Effector CD8-positive, alpha-beta T cell (primary cell): ENCODE results near the gene OPCML.

Experiments used
- DNase-seq: peaks from one replicate; lab custom pipeline; 2025; lab: John Stamatoyannopoulos, UW

The OPCML gene

DNA sequence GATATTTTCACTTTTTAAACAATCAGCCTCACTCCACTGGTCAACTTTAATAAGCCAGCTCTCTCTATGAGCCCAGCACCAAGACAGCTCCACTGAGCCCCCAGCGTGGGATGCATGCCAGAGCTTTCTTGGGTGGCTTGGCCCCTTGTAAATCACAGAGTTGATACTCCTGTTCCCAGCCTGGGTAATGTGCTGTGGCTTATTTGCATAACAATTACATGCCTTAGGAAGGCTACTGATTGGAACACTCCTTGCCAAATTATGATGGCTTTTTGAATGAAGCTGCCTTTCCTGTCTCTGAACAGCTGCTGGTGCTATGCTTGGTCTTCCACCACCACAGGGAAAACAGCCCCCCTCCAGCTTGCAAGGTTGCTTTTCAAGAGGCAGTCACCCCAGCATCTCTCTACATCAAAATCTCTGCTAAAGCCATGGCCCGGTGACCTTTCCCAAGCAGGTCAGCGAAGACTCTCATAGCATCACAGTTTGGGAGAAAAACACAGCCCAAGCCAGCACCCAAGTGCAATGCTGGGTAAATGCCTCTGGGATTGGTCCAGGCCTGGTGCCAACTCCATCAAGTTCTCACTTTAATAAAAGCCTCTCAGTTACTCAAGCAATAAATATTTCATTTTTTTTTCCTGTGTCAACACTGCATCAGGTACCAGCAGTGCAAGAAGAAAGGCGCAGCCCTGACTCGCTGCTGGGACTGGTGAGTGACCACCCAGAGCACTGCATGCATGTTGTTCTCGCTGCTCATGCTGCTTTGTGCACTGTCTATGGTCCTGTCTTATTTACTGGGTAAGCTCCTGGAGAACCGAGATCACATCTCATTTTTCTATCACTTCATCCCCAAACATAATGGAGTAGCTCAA is 549.3 kb downstream of the OPCML start:
- no peak for DNase-seq

- DNase-seq, result no peak
Measured at GRCh38 chr11:132981131-132981956, 551.0 kb downstream of the OPCML start.

GRCh38 chr11:132980670-132981069 is 551.6 kb downstream of the OPCML start:
- no peak for DNase-seq

- no peak for DNase-seq
Measured at GRCh38 chr11:132977746-132978145, 554.6 kb downstream of the OPCML start.

DNA sequence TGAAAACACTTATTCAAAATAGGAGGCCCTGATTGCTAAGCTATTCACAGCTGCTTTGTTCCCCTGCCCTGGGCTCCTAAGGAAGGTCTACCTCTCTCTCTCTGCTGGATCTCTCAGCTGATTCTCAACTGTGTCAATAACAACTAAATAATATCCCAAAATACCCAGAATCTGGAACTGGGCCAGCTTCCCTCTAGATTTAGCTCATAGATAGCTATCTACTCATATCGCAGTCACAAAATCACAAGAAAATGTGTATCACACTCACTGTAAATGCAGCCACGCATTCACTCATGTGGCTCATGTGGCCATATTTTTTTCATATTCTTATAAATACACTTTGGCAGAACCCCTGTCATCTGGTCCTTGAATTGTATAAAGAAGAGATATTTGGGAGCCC is 555.1 kb downstream of the OPCML start:
- DNase-seq, result no peak

- DNase-seq, result no peak
Measured at GRCh38 chr11:132976115-132976514, 556.2 kb downstream of the OPCML start.

DNA sequence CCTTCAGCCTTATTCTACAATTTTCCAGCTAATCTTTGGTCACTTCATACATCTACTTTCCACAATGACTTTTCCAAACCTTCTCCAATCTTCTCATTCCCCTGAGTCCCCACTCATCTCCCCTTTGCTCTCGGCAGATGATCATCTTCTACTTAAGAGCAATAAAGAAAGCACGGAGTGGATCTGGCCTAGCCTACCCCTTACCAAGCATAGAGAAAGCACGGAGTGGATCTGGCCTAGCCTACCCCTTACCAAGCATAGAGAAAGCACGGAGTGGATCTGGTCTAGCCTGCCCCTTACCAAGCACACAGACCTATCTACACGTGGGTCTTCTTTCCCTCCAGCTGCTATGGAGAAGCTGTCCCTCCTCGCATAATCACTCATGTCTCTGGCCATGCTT is 558.6 kb downstream of the OPCML start:
- DNase-seq, result no peak

DNA sequence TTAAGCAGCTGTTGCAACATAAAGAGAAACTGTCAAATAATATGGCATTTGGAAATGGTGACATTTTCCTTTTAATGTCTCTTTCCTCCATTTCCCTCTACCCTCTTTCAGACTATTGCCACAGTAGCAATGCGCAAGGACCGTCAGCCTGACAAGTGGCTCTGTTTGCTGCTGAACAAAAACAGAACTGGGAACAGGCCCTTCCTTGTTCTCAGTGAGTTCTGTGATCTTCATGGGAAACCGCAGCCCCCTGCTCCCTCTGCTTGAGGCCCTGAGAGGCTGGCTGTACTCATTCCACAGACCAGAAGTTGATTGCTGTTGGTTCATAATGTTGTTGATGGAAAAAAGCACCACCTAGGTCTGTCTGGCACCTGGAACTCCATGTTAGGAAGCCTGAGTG is 559.7 kb downstream of the OPCML start:
- no peak for DNase-seq

DNA sequence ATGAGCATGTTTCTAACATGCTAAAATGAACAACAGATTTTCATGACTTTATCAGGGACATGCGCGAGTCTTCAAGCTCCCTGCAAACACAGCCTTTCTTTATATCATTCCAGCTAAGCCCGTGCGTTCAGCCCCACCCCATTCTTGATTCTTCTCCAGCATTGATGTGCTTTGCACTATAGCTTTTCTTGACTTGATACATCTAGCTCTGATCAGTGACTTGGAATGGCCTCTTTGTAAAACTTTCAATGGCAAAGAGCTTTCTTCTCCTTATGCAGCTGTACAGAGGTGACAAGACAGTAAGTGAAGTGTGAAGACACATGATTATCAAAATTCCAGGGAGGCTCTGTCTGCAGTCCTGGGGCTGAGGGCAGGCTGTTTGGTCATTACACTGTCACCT is 561.0 kb downstream of the OPCML start:
- no peak for DNase-seq

DNA sequence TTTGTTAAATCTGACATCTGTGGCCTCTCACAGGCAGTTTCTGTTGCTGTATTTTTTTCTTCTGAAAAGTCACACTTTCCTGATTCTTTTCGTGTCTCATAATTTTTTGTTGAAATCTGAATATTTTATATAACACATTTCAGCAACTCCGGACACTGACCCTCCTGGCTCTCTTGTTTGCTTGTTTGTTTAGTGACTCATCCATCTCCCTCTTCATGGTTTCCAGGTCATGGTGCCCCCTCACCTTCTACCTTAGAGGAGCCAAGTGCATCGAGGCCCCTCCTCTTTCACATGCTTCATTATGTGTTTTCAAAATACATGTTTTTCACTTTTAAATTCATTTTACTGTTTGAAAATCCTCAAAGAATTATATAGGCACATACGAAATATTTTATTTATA is 562.4 kb downstream of the OPCML start:
- no peak for DNase-seq

GRCh38 chr11:132962041-132962440 is 570.3 kb downstream of the OPCML start:
- no peak for DNase-seq

- no peak for DNase-seq
Measured at GRCh38 chr11:132961453-132961852, 570.8 kb downstream of the OPCML start.

DNA sequence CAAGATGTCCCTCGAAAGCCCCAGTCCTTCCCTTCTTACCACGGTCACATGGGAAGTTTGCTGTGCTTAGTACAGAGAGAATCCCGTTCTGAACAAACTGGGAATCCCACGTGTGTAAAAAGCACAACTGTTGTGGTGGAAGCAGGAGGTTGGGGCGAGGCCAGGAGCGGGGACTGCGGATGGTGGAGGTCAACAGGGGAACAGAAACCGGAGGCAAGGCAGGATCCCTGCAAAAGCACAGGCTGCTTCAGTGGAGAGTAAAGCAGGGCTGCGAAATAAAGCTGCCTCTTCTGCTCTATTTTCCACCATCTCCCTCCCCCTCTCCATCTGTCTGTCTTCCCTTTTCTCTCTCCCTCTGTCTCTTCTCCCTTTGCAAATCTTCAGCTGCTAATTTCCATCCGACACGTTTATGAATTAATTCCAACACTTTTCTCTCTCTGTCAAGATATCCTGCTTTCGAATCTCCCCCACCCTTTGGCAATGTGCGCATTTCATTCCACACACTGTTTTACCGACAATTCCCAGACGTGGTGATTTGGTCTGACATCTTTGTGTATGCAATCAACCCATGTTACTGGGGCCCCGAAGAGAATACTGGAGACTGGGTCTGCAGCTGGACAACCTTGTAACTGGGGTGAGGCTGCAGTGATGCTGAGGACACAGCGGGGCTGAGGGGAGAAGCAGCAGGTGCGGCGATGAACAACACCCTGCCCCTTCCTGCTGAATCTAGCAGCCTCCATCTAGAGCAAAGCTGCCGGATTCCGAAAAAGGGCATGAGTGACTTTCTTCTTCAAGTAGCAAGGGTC is 571.8 kb downstream of the OPCML start:
- no peak for DNase-seq

- DNase-seq, result no peak
Measured at GRCh38 chr11:132959693-132960092, 572.6 kb downstream of the OPCML start.

- DNase-seq, result no peak
Measured at GRCh38 chr11:132957881-132958280, 574.4 kb downstream of the OPCML start.

- no peak for DNase-seq
Measured at GRCh38 chr11:132948252-132948651, 584.0 kb downstream of the OPCML start.

DNA sequence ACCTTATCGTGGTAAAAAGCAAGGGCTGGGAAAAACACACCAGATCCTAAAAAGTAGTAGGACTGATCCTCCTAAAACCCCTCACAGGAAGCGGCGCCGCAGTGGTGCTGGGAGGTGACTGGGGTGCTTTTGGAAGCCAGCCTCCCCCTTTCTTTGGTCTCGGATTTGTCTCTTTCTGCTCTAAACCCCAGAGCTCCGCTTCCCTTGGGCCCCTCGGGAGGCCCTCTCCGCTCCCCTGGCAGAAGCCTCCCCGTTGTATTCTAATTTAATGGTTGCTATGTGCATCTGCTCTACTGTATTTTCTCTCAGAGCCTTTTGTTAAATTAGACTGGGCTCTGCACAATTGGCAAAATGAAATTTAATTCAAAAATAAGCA is 587.7 kb downstream of the OPCML start:
- no peak for DNase-seq

DNA sequence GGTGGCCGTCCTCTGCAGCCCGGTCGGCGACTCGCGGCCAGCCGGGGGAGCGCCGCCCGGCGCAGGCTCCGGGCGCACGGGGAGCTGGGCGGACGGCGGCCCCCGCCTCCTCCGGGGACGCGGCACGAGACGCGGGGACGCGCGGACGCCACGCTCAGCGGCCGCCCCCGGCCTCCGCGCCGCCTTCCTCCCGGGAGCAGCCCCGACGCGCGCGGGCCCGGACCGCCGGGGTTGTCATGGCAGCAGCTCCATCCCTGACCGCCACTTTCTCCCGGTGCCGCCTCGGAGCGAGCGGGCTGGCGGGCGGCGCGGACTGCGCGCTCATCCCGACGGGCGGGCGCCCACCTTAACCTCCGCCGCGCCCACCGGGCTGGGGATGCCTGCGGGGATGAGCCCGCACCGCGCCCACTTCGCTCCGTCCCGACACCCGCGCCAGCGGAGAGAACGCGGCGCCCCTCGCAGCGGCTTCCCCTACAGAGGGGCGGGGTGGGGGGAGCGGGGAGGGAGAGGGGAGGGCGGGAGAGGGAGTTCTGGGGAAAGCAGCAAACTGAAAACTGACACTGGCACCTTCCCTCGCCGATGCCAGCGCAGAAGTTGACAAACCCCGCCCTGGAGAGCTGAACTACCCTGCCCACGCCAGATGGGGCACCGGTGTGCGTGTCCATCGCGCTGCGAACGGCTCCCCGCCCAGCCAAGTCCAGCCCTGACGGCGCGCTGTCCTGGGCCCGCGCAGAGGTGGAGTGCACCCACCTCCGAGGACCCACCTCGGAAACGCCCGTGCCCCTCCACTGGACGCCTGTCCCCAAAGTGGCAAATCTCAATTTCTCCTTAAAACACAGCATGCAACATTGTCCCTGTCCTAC is 588.4 kb downstream of the OPCML start:
- DNase-seq, result no peak

DNA sequence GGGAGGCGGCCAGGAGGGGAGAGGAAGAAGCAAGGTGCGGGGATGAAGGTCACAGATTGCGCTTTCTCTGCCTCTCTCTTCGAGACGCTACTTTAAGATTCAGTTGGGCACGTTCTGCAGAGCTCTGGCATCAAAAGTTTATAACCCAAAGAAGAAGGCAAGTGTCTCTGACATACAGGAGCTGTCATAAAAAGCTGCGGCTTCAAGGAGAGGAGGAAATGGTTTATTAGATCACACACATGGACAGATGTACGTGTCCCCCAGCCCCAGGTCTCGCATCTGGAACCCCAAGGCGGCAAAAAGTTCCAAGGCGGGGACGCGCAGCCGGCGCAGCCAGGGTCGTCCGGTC is 589.0 kb downstream of the OPCML start:
- no peak for DNase-seq

DNA sequence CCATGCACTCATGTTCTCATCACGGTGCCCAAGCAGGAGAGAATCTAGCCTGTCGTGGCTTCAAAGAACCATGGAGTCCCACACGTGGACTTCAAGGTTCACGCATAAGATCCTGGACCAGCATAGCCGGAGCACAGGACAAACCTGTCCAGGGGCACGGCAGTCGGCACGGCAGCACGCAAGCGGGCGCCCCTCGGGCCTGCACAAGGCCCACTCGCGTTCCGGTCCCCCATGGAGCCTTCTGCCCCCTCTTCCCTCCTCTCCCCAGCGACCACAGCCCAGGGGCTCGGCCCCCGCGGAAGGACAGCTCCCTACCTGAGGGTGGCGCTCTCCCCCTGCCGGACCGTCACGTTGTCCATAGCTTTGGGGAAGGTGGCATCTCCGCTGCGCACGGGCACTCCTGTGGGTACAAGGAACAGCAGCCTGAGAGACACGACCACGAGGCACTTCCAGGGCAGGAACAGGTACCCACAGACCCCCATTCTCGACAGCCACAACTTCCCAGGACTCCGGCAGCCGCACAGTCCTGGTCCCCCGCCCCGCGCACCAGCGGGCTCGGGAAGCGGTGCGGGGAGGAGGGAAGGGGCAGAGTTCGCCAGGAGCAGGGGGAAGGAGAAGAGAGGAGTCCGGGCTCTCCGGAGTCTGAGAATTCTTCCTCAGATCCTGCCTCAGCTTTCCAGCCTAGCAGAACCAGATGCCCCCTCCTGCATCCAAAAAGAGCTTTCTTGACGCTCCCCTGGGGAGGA is 589.5 kb downstream of the OPCML start:
- no peak for DNase-seq

GRCh38 chr11:132941761-132942160 is 590.5 kb downstream of the OPCML start:
- DNase-seq, result no peak
